GM21515 (cell line): ENCODE measurements around the gene NT5C1A.

ENCODE experiments used
- ATAC-seq: cut with Tn5 transposase; IDR thresholded peaks from one replicate; pipeline ENCODE4 v1.9.1; 2021; ENCODE audit not compliant: unreplicated experiment

The NT5C1A gene

GRCh38 chr1:39671793-39672550 lies at the start of gene NT5C1A:
NT5C1A (minus strand) TSS chr1:39672107; CDS start chr1:39672038, 69 bp downstream.
- no peak for ATAC-seq

- ATAC-seq, result no peak
Observed at GRCh38 chr1:39721664-39722063, 49.8 kb upstream of the NT5C1A start.

- no peak for ATAC-seq
Observed at GRCh38 chr1:39720094-39720999, 48.4 kb upstream of the NT5C1A start.

GRCh38 chr1:39717809-39718208 lies 45.9 kb upstream of the NT5C1A start:
- ATAC-seq, result no peak

DNA sequence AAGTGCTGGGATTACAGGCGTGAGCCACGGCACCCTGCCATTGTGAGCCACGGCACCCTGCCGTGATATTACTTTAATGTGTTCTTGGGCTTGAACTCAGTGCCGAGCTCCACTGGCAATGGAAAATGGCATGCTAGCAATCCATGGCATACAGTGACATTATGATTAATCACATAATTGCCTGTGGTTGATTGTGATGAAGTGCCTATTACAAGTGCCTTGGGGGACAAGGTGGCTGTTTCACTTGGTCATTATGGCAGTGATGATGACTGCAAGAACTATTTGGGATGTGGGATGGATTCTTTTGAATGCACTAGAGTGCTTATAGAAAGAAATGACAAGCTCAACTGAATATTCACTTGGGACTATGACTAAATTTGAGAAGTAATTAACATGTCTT lies 41.6 kb upstream of the NT5C1A start:
- no peak for ATAC-seq

DNA sequence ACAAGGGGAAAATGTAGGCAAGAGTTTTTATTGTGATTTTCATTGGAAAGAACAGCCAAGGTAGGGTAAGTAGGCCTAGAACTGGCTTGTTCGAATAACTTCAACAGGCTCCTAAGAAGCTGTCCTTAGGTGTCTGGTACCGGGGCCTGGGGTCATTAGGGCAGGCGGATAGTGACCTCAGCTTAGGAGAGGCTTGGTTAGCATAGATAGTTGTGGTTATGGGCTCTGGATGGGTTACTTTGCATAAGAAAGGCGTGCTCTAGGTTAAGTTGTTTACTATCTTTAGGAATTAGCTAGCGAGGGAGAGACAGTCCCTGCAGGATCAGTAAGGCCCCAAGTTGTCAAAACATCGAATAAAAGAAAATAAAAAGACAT lies 40.0 kb upstream of the NT5C1A start:
- ATAC-seq, result no peak

DNA sequence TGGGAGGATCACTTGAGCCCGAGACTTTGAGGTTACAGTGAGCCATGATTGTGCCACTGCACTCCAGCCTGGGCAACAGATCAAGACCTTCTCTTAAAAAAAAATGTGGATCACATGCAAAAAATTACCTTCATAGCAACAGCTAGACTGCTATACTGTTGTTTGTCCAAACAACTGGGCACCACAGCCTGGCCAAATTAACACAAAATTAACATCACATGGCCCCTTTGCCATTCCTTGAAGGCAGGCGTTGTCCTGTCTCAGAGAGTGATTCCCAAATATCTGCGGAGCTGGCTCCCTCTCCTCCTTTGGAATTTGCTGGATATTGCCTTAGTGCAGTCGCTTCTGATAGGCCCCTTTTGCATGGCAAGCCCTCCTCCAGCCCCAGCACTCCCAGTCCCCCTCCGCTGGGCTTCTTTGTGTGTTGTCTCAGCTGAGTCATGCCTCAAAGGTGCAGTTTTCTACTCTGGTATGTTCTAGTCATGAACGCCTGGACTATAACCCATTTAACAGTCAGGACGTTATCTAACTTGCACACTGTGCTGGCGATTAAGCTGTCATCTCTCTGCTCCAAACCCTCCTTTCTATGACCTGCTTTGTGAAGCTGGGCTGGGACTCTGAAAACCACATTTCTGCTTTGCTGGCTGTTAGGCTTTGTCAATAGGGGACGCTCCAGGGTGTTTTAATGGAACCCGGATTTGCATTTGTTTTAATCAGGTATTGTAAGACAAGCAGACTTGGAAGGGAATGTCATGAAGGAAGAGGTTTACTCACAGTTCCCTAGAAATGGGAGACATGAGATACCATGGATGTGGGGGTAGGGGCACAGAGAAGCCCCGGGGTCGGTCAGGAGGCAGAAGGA lies 39.4 kb upstream of the NT5C1A start:
- no peak for ATAC-seq

DNA sequence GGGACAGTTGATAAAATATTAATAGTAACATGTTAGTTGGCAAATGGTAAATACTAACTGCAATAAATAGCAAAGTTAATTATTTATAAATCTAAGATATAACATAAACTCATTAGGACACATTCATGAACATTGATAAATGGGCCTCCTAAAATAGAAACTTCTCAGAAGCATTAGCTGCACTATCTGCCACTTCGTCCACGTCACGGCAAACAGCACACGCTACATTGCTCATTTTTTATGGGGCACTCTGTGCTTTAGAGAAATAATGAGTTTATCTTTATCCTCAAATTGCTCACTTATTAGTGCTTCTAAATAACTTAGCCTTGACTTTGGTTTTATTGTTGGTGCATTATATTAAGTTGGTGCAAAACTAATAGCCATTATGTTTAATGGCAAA lies 35.6 kb upstream of the NT5C1A start:
- no peak for ATAC-seq

GRCh38 chr1:39704757-39705156 lies 32.9 kb upstream of the NT5C1A start:
- ATAC-seq, result no peak

- no peak for ATAC-seq
Observed at GRCh38 chr1:39701049-39701439, 29.1 kb upstream of the NT5C1A start.

DNA sequence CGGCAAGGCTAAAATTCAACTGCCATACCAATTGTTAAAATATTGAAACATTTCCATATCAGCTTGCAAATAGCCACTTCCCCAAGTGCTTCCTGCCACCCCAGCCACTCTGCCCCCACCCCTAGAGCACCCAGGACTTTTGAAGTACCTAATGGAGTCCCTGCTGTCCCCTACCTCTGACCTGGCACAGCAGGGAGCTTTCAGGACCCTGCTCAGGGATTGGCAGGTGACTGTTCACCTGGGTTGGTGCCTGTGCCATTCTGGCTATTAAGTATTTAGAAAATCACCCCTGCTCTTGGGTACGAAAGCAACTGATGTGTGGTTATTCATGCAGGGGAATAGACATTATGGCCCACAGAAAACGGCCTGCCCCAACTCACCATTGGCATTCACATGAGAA lies 28.4 kb upstream of the NT5C1A start:
- ATAC-seq, result no peak

DNA sequence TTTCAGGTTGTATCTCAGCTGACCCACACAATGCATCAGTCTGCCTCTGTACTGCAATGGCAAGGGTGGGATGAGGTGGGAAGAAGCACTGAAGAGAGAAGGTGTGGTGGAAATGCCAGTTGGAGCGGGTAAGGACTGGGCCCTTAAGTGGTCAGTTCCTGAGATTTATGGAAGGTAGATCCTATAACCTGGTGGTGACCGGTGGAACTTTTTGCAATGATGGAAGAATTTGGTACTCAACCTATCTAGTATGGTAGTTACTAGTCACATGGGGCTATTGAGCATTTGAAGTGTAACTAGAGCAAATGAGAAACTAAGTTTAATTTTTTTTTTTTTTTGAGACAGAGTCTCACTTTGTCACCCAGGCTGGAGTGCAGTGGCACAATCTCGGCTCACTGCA lies 27.5 kb upstream of the NT5C1A start:
- no peak for ATAC-seq

DNA sequence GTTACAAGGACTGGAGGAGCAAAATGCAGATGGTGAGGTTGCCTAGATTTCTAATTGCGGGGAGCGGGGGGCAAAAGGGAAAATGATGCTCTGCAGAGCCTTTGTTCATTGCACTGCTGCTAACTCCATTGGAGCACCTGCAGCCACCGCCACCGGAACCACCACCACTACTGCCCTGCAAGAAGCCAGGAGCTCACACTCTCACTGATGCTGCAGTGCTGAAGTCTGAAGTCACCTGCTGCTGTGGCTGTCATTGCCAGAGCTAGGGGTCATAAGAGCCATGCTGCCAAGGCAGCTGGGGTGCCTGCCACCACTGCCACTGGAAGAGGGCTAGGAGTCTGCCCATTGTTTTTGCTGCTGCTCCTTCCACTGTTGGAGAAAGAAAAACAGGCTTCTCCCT lies 26.7 kb upstream of the NT5C1A start:
- ATAC-seq, result no peak

DNA sequence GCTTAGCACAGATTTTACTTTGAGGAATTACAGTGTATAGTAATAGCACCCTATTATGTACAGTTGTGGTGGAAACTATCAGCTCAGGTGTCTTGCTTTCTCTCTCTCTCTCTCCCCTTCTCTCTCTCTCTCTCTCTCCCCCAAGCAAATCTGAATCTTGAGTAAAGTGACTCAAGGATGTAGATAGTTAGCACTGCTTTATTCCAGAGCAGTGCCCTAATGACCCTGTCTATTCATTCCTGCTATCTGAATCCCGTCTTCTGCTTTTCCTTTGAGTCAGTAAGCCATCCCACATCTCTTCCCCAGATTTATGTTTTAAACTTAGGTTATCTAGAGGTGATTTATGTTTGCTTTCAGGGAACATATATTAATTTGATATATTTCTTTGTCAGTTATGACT lies 24.5 kb upstream of the NT5C1A start:
- ATAC-seq, result no peak

DNA sequence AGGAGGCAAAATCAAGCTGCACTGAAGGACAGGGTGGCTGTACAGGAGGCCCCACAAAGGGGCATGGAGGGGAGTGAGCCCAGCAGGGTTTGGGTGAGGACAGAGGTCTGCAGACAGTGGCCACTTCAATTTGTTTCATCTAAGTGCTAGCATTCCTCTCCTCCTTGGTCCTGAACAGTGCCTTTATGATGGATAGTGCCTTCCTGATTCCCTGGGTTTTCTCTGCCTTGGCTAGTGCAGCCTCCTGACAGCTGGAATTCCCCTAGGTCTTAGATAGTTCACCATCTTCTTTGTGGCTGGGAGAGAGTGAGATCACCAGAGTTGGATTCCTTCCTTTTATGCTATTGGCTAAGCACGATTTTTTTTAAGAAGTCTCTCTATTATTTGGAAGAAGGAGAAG lies 23.1 kb upstream of the NT5C1A start:
- no peak for ATAC-seq

- ATAC-seq, result no peak
Observed at GRCh38 chr1:39694026-39694425, 22.1 kb upstream of the NT5C1A start.

DNA sequence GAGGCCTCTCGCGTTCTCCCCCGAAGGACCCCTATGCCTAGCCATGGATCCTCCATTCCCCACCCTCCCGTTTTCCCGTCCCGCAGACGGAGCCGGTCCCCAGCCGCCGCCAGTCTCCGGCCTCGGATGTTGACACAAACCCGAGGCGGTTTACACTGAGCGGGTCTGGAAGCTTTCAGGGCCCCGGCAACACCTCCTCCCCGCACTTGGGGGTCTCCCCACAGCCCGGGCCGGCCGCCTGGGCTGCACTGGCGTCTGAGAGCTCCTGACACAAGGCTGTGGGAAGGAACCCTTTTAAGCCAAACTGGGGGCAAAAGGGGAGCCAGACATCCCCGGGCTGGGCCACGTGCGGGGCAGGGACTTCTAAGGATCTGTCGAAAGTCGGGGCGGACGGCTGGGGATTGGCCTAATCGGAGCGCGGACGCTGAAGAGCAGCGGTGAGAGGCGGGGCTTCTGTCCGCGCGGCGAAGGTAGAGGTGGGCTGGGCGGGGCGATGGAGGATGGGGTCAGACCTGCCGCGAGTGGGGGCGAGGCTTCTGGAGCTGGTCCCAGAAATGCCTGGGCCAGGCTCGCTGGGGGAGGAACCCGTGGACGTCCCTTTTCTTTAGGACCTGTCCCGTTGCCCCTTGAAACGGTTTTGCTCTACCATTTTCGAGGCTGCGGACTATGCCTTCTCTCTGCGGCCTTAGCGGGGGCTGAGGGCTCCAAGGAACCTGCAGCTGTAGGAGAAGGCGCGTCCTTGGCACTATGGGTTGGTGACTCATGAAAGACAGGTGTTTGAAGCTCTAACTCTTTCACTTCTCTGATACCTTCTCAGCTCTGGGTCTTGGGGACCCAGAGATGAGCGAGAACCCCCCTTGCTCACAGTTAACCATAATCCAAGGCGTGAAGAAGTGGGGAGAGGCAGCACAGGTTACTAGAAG lies 20.5 kb upstream of the NT5C1A start:
- no peak for ATAC-seq

- peak; percentile 82 for ATAC-seq
Observed at GRCh38 chr1:39691383-39692151, 19.7 kb upstream of the NT5C1A start, which contains the start of gene HPCAL4. HPCAL4 (minus strand) TSS chr1:39691433; CDS start chr1:39684603, 6,830 bp downstream.

DNA sequence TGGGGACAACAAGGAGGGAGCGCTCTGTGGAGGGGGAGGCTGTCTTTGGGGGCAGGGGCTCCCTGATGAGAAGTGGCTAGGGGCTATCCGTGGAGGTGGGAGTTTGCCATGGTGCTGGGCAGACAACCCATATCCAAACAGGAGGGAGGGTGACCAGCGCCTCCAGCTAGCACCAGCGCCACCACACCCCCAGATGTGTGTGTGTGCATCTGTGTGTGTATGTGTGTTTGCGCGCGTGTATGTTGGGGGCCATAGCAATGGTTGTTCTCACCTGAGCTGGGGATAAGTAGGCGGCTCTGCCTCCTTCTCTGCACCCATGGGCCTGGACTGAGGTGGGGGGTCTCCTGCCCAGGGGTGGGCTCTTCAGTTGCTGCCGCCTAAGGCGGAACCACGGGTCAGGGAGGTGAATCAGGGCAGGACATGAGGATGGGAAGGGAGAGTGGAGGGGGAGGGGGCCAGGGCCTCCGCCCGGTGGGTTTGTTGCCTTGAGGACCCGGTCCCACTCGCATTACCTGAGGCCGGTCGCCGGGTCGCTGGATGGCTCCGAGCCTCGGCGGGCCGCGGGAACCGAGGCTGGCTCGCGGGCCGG lies 19.0 kb upstream of the NT5C1A start:
- no peak for ATAC-seq
